CD4-positive, alpha-beta T cell treated with Interleukin-17A for 1 hour (primary cell): Measurements from ENCODE around the gene NOCT.
A peak's percentile ranks its signal among the peaks of the same experiment; 100 is the strongest.
"Not testable (repeated sequence)": the region's sequence is repeated elsewhere in the genome, so short reads cannot be mapped to it uniquely, and the experiment has no call there.

ENCODE experiments used
- DNase-seq: peaks from one replicate; pipeline ENCODE4 v3.0.0-alpha.2; 2020

Gene NOCT

DNA sequence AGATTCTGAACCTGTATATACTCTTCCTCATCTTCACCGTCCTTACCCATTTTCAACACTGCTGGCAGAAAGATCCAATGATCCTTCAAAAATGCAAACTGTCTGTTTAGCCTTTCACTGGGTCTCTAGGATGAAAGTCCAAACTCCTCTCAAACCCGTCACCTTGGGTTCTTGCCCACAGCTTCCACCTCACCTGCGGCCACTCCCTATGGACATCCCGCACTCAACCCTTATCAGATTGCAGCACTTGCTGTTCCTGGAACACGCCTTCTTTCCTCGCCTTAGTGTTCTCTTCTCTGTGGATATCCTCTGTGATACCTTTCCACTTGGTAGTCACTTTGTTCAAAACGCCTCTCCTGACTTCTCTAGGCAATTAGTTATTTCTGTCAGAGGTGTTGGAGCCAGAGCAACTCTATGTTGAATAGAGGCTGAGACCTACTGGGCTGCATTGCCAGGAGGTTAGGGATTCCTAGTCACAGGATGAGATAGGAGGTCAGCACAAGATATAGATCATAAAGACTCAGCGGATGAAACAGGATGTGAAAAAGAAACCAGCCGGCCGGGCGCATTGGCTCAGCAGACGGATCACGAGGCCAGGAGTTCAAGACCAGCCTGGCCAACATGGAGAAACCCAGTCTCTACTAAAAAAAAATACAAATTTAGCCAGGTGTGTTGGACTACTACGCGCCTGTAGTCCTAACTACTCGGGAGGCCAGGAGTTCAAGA is 4.2 kb upstream of the NOCT start:
- no peak for DNase-seq

DNA sequence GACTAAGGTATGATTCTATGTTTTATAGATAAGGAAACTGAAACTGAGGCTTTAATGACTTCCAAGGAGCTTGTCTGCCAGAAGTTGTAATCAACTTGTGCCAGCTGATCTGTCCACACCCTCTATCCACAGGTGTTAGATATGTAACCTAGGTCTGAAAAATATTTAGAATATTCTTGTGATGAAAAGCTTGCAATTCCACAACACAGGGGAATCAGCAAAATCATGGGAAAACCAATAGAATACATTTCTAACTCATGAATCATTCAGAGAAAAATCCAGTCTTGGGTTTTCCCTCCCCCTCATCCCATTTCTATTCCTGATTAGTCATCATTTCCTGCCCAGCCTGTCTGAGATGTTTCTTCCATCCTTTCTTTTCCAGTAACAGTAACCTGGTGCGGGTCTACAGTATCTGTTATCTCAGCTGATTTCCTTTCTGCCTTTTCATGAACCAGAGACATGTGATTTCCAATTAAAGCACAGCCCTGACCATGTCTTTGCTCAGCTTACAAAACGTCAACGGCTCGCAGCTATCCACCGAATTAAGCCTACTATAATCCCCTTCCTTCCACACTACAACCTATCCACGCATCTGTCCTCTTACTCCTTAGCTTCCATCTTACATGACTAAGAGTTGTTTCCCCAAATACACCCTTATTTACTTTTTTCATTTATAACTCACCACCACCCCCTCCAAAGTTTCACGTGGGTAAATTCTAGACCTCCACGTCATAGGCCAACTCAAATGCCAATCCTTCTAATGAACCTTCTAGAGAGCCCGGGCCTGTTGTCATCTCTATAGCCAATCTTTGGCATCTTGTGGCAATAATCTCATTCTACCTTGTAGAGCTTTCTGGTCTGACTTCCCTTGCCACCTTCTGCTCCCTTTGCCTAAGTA is 961 bp upstream of the NOCT start:
- peak; percentile 13 for DNase-seq

DNA sequence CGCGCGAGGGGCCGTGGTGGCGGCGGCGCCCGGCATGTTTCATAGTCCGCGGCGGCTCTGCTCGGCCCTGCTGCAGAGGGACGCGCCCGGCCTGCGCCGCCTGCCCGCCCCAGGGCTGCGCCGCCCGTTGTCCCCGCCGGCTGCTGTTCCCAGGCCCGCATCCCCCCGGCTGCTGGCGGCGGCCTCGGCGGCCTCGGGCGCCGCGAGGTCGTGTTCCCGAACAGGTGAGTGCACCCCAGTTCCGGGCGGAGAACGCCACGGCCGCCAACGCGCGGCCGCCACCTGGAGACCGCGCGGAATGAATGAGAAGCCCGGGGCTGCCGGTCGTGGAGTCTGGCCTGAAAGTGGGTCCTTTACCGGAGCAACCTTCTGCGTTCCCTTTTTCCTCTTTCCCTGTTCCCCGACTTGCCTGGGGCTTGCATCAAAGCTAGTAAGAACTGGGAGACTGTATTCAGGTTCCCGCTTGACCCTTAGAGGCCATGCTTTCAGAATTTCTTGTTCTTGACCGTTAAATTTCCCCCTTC is 429 bp downstream of the NOCT start:
- no peak for DNase-seq

DNA sequence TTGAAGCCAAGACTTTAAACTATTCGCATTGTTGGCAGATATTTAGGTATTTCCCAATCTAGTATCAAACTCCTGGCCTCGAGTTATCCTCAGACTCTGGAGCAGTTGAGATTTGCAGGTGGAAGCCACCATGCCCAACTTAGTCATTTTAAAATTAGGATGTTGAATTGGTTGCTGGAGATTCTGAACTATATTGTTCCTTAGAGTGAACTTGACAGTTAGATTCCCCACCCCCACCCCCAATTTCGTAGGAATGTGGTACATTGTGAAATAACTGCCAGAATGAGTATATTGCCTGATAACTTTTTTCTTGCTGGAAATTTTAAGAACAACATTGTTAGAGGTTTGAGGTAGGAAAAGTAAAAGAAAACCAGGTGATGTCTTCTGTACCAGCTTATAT is 2.3 kb downstream of the NOCT start:
- no peak for DNase-seq

DNA sequence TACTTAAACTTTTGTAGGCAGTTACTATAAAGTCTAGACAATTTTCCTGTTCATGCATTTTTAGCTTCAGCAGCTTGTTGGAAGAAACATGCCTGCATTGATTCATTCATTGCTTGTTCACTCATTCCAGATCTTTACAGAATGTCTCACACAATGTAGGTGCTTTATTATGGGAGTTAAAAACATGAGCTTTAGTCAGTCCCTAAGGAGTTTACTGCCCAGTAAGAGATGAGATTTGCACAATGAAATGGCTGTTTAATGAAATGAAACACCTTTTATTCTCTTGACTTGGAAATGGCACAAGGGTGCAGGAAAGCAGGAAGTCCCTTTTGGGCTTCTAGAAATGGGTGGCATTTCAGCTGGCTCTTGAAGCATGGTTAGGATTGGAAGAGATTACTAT is 2.9 kb downstream of the NOCT start:
- DNase-seq, result no peak

DNA sequence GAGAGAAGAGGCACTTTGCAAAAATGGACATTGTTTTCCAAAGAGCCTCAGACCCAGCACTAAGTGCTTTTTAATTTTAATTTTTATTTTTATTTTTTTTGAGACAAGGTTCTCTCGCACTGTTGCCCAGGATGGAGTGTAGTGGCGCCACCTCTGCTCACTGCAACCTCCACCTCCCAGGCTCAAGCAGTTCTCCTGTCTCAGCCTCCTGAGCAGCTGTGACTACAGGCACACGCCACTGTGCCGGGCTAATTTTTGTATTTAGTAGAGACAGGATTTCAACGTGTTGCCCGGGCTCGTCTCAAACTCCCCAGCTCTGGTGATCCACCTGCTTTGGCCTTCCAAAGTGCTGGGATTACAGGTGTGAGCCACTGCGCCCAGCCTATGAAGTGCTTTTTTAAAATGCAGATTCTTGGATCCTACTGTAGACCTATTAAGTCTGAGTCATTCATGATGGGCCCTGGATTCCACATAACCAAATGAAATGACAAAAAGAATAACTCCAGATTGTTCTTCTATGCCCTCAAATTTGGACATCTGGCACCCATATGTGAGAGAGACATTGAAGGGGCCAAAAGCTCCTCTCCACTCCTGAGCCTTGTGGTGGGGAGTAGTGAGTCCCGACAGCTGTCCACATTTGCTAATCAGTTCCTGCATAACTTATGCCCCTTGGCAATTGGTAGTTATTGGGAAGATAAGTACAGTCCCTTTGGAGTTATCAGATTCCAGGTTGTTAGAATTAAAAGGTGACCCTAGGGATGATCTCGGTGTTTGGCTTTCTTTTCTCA is 3.6 kb downstream of the NOCT start:
- no peak for DNase-seq

DNA sequence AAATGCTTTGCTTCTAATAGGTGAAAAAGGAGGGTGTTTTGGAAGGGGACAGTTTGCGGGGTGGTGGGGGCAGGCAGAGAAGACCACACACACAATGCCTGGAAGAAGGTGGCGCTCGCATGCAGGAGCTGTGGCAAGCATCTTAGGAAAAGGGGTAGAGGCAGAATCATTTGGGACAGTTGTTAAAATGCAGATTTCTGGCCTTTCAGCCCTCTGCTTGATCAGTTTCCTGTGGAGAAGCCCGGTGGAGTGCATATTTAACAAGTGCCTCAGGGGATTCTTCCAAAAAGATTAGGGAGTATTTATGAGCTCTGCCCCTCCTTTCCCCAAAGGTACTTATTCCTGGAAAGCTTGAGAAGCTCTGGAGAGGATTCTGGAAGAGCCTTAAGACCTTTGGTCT is 4.8 kb downstream of the NOCT start:
- no peak for DNase-seq

DNA sequence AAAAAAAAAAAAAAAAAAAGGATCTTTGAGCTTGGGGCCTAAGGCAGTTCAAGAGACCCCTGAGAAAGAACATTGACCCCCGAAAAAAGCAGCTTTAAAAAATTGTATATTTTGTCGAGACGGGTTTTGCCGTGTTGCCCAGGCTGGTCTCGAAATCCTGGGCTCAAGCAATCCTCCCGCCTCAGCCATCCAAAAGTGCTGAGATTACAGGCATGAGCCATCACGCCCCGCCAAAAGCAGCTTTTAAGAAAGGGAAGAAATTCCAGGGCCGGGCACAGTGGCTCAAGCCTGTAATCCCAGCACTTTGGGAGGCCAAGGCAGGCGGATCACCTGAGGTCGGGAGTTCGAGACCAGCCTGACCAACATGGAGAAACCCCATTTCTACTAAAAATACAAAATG is 5.5 kb downstream of the NOCT start:
- DNase-seq, result not testable (repeated sequence)

DNA sequence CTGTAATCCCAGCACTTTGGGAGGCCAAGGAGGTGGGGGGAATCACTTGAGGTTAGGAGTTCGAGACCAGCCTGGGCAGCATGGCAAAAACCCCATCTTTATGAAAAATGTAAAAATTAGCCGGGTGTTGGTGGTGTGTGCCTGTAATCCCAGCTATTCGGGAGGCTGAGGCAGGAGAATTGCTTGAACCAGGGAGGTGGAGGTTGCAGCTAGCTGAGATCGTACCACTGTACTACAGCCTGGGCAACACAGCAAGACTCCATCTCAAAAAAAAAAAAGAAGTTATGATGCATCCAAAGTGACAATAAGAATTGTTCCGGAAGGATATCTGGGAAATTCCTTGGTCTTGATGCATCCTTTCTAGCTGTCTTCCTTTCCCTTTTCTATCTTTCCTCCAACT is 7.3 kb downstream of the NOCT start:
- DNase-seq, result no peak

DNA sequence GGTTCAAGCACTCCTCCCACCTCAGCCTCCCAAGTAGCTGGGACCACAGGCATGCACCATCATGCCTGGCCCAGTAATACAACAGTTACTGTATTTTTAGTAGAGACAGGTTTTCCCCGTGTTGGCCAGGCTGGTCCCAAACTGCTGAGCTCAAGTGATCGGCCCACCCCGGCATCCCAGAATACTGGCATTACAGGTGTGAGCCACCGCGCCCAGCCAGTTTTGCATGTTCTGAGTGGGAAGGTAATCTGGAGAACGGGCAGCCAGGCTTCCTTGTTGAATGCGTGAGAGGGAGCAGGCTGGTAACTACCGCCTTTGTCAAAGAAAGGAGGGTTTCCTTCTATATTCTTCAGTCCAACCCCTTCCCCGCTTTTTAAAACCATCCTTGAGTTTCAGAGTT is 9.1 kb downstream of the NOCT start:
- no peak for DNase-seq

DNA sequence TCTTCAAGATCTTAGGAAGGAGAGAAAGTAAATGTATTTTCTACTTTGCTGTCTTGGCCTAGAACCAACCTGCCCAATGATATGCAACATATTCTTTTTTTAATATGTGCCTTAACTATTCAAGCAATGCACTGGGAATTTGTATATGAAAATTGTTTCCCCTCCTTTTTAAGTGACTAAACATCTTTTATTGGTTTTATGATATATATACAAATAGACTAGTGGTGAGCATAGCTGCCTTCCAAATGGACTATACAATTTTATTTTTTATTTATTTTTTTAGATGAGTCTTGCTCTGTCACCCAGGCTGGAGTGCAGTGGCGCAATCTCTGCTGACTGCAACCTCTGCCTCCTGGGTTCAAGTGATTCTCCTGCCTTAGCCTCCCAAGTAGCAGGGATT is 10.3 kb downstream of the NOCT start:
- no peak for DNase-seq

DNA sequence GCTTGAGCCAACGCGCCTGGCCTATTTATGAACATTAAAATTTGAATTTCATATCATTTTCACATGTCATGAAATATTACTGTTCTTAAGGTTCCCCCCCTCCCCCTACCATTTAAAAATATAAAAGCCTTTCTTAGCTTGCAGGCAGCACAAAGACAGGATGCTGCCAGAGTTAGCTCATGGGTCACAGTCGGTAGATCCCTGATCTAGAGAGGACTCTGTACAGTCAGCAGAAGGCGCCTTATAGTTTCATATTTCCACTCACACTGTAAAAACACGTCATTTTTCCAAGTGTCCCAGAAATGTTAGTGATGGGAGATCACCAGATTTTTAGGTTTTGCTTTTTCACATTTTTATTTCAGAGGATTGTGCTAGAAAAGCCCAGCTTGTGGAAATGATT is 12.2 kb downstream of the NOCT start:
- no peak for DNase-seq

DNA sequence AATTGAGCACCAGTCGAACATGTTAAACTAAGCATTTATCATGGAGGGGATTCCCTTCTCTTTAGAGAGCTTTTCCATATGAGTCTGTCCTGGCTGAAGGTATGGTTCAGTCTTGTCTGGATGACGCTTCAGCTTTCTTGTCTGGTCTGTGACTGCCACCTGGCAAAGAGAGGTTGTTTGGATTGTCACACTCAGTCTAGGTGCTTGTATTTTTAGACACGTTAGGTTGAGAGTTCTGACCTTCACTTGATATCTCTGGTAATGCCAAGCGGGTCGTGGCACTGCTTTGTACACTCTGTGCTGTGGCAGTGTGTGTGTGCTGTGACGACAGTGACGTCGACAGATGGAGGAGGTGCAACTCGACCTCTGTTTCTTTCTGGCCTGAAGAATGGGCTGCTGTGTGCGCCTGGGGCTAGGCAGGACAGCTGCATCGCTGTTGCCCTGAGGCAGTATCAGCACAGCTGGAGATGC is 12.6 kb downstream of the NOCT start:
- no peak for DNase-seq

DNA sequence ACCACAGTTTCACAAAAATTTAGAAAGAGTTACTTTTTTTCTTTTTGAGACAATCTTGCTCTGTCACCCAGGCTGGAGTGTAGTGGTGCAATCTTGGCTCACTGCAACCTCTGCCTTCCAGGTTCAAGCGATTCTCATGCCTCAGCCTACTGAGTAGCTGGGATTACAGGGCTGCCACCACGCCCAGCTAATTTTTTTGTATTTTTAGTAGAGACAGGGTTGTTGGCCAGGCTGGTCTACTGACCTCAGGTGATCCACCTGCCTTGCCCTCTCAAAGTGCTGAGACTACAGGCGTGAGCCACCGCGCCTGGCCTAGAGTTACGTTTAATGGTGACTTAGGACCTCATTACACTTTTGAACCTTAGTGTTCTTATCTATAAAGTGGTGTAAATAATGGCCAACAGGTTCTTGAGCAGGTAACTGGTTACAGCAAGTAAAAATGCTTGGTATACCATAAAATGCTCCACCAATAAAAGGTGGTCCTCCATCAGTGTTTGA is 14.3 kb downstream of the NOCT start:
- not testable (repeated sequence) for DNase-seq

DNA sequence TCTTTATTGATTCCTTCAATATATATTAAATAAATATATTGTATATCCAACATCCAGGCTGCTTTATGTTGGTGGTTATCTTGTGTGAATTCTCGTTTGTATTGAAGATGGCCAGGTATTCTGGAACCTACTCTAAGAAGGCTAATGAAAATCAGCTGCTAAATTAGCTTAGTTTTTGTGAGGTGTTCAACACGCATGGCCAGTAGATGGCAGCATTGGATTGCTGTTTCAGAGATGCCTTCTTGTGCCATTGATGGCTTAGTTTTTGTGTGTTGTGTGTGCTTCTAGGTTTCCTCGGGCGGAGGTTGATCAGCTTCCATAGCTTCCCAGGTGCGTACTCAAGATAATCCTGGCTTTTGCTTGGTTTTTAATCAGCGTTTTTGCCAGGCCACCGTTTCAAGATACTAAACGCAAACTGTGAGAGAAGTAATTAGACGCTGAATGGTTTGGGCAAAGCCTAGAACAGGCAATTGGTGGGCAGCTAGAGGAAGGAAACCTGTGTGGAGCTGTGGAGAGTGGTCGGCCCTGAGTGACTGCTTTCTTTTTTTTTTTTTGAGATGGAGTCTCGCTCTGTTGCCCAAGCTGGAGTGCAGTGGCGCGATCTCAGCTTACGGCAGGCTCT is 15.1 kb downstream of the NOCT start:
- peak; percentile 84 for DNase-seq

DNA sequence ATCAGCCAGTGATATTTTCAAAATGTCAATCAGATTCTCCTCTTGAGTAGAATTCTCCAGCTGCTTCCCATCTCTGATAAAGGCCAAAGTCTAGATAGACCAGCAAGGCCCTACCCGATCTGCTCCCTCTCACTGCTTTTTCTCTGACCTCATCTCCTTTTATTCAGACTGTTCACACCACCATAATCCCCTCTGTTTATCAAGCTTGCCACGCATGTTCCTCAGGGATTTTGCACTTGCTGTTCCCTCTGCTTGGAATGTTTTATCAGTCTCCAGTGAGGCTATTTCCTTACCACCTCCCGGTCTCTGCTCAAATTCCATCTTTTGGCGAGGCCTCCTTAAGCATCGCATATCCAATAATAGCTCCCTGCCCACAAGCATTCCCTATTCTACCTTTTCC is 20.1 kb downstream of the NOCT start:
- DNase-seq, result no peak

DNA sequence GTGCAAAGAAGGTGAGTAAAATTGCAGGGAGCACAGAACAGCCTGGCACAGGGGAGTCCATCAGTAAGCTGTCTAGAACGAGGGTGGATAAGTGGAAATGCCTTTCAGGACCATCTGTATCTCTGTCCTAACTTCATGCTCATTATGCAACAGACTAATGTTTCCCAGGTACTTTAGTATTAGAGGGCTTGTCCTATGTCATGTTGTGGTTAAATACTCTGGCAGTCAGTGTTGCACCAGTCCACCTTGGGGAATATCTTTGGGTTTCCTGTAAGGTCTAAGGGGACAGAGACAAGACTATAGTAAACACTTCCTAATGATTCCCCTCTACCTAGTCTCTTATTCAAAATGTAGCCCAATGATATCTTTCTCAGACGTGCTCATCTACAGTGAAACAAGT is 21.3 kb downstream of the NOCT start:
- DNase-seq, result no peak

DNA sequence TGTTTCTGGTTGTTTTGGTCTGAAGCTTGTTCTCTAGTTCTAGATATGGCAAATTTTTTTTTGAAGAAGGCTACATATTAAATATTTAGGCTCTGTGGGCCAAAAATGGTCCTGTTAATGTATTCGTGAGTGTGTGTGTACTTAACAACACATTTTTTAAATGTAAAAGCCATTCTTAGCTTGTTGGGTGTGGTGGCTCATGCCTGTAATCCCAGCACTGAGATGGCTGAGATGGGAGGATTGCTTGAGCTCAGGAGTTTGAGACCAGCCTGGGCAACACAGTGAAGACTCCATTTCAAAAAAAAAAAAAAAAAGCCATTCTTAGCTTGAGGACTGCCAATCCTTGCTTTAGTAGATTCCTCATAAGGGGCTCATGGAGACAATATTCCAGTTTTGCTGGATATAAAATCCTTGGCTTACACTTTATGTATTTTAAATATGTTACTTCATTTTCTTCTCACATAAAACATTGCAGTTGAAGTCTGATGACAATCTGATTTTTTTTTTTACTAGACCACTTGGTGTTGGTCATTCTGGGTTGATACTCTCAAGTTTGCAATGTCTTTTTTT is 23.4 kb downstream of the NOCT start:
- DNase-seq, result no peak

DNA sequence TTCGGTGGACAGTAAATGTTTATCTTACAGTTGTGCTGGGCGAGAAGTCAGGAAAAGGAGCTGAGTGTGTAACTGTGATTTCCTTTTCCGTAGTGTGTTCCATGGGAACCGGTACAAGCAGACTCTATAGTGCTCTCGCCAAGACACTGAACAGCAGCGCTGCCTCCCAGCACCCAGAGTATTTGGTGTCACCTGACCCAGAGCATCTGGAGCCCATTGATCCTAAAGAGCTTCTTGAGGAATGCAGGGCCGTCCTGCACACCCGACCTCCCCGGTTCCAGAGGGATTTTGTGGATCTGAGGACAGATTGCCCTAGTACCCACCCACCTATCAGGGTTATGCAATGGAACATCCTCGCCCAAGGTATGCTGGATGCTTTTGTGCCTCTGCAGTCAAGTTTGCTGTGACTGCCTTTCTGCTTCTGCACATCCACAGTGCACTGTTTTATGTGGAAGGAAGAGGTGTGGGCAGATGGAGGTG is 27.4 kb downstream of the NOCT start:
- no peak for DNase-seq

DNA sequence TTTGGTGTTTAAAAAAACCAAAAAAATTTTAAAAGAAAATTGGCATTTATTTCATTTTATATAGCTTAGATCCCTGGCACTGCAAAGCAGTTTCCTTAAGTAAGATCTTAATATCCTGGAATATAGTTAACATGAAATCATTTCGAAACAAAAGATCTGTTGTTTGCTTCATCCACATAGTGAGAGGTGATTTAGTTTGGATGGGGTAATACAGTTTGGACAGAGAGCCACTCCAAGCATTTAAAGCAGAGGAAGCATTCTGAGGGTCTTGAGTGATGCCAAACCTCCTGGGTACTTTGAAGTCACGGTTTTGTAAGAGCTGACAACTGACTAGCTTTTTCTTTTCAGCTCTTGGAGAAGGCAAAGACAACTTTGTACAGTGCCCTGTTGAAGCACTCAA is 28.7 kb downstream of the NOCT start:
- DNase-seq, result no peak

DNA sequence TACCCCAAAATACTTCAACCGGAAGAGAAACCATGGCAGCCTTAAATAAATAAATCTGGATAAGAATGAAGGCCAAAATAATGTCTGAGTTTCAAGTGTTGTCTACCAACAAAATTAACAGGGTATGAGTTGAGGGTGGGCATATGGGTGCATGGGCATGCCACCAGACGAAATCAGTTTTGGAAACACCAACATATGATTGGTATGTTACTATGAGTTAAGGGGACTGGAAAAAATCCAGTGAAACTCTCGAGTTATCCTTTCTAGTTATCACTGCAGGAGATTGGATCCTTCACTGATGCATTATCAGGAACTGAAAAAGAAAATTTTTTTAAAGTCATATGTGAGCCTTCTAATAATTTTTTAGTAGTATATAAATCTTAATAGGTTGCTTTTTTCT is 32.4 kb downstream of the NOCT start:
- no peak for DNase-seq

DNA sequence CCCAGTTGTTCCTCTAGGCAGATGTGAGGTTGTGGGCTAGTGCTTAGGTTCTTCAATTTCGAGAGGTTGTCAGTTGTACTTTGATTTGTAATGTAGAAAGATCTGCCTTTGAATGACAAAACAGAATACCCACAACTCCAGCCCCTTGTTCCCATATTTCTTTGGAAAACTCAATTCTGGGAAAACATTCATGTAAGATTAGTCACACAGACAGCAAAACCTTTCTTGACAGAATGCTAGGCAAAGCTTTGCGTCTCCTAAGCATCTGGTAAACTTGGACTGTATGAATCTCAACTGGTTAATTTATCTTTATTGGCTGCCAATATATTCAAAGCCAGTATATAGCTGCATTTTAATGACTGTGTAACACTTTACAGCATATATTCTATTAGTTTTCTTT is 34.9 kb downstream of the NOCT start:
- no peak for DNase-seq
